ENCODE measurements around the gene RBM25. TPM values are rescaled to one million over a fixed set of nuclear protein-coding genes. Genes with fewer than 3 reads are reported as not detected.

RBM25 gene
- 18.6 and 51.2 TPM in 2 replicates for total RNA-seq

GRCh38 chr14:73058224-73058921 is at the start of gene RBM25:
Gene RBM25, plus strand, starts transcription at chr14:73058534. Its CDS starts 13,108 bp downstream, at chr14:73071642.

GRCh38 chr14:73026845-73027542 is 31.3 kb upstream of the RBM25 start, which contains the start of gene ZFYVE1:
Gene ZFYVE1, minus strand, starts transcription at chr14:73027106. Its CDS starts 2,598 bp downstream, at chr14:73024508.

GRCh38 chr14:73136387-73137225 is 78.3 kb downstream of the RBM25 start, which contains the start of gene PSEN1:
Gene PSEN1, plus strand, starts transcription at chr14:73136507. Its CDS starts 11,513 bp downstream, at chr14:73148020.

Other genes starting within 250 kb of the RBM25 start
- 0.97 and 11.4 TPM in 2 replicates for gene DPF3, start 164.4 kb upstream of the RBM25 start, total RNA-seq
- gene DCAF4, start 132.1 kb upstream of the RBM25 start, total RNA-seq, result 5.3 and 12.7 TPM in 2 replicates
- gene ZFYVE1, start 31.4 kb upstream of the RBM25 start, total RNA-seq, result 11.2 and 29.9 TPM in 2 replicates
- 28.0 and 45.7 TPM in 2 replicates for gene PSEN1, start 78.0 kb downstream of the RBM25 start, total RNA-seq
- gene PAPLN, start 179.0 kb downstream of the RBM25 start, total RNA-seq, result 7.8 and 73.1 TPM in 2 replicates

Data from bladder microvascular endothelial cell (primary cell).